MG63 (cell line): Measurements from ENCODE around the gene TTF1. TPM values are rescaled to one million over a fixed set of nuclear protein-coding genes. Genes with fewer than 3 reads are reported as not detected.
A peak's percentile ranks its signal among the peaks of the same experiment; 100 is the strongest.

Experiments used
- DNase-seq: peaks from one replicate; pipeline ENCODE4 v3.0.0-alpha.2; 2020
- H3K27me3 ChIP-seq: fragments of 250-450 bp; sonication (Bioruptor Pico); 2 replicates; pipeline ENCODE4 v1.5.1; 2020; ENCODE audit warnings: mild to moderate bottlenecking, moderate library complexity
- H3K36me3 ChIP-seq: fragments of 250-450 bp; sonication (Bioruptor Pico); 2 replicates; pipeline ENCODE4 v1.5.1; 2020; ENCODE audit warnings: mild to moderate bottlenecking, moderate library complexity
- H3K4me3 ChIP-seq: fragments of 250-450 bp; sonication (Bioruptor Pico); 2 replicates; pipeline ENCODE4 v1.5.1; 2020; ENCODE audit warnings: mild to moderate bottlenecking, moderate library complexity
- H3K9me3 ChIP-seq: fragments of 250-450 bp; sonication (Bioruptor Pico); 2 replicates; pipeline ENCODE4 v1.5.1; 2020; ENCODE audit warnings: mild to moderate bottlenecking, moderate library complexity
- total RNA-seq: library from RNA; depleted of rRNA; stranded (reverse); fragments of >200 nt; shearing (Covaris generic); gene quantifications from 2 replicates; pipeline ENCODE4 v1.2.3, GENCODE V29; 2014; ENCODE audit warnings: low replicate concordance

Gene TTF1
- total RNA-seq, 1 experiment from 2014 or later, result 7.6 TPM

GRCh38 chr9:132423503-132423902 lies 16.9 kb upstream of the TTF1 start:
- no peak for DNase-seq
- H3K4me3 ChIP-seq, result no peak overlapping the region
- H3K9me3 ChIP-seq, result no peaks in the 10 kb centered on the region
- no peaks in the 10 kb centered on the region for H3K36me3 ChIP-seq
- peaks cover 19% of the 10 kb centered on the region for H3K27me3 ChIP-seq

- Histone ChIP-seq H3K27me3 (peaks cover 27% of the 10 kb centered on the region), H3K4me3 (no peak overlapping the region), H3K9me3 (no peaks in the 10 kb centered on the region), H3K36me3 (no peaks in the 10 kb centered on the region)
- no peak for DNase-seq
These were observed 15.9 kb upstream of the TTF1 start for GRCh38 chr9:132422574-132422973.

GRCh38 chr9:132418726-132419363 lies 12.2 kb upstream of the TTF1 start:
- peaks cover 55% of the 10 kb centered on the region for H3K27me3 ChIP-seq
- no peaks in the 10 kb centered on the region for H3K9me3 ChIP-seq

GRCh38 chr9:132415181-132415580 lies 8.5 kb upstream of the TTF1 start:
- Histone ChIP-seq H3K27me3 (peaks cover 84% of the 10 kb centered on the region), H3K4me3 (no peak overlapping the region), H3K9me3 (no peaks in the 10 kb centered on the region), H3K36me3 (no peaks in the 10 kb centered on the region)
- DNase-seq, result no peak

More at GRCh38 chr9:132418726-132419363, 12.2 kb upstream of the TTF1 start:
- no peak overlapping the region for H3K4me3 ChIP-seq
- no peaks in the 10 kb centered on the region for H3K36me3 ChIP-seq
- DNase-seq, result no peak

- Histone ChIP-seq H3K9me3 (no peaks in the 10 kb centered on the region), H3K4me3 (no peak overlapping the region), H3K27me3 (peaks cover 86% of the 10 kb centered on the region), H3K36me3 (no peaks in the 10 kb centered on the region)
- no peak for DNase-seq
These were observed 8.1 kb upstream of the TTF1 start for GRCh38 chr9:132414731-132415130.

GRCh38 chr9:132413926-132414325 lies 7.3 kb upstream of the TTF1 start:
- H3K27me3 ChIP-seq, result peaks cover 83% of the 10 kb centered on the region
- no peak for DNase-seq
- no peaks in the 10 kb centered on the region for H3K9me3 ChIP-seq
- no peaks in the 10 kb centered on the region for H3K36me3 ChIP-seq
- no peak overlapping the region for H3K4me3 ChIP-seq

- Histone ChIP-seq H3K27me3 (peaks cover 65% of the 10 kb centered on the region), H3K36me3 (no peaks in the 10 kb centered on the region), H3K4me3 (no peak overlapping the region), H3K9me3 (no peaks in the 10 kb centered on the region)
- peak; percentile 24 for DNase-seq
These were observed 5.4 kb upstream of the TTF1 start for GRCh38 chr9:132412089-132412488.

GRCh38 chr9:132411091-132411508 lies 4.5 kb upstream of the TTF1 start:
- peak; percentile 27 for DNase-seq
- Histone ChIP-seq H3K27me3 (peaks cover 58% of the 10 kb centered on the region), H3K9me3 (no peaks in the 10 kb centered on the region), H3K4me3 (no peak overlapping the region), H3K36me3 (no peaks in the 10 kb centered on the region)

- Histone ChIP-seq H3K36me3 (no peaks in the 10 kb centered on the region), H3K4me3 (no peak overlapping the region), H3K27me3 (peaks cover 54% of the 10 kb centered on the region), H3K9me3 (no peaks in the 10 kb centered on the region)
- DNase-seq, result no peak
These were observed 4.0 kb upstream of the TTF1 start for GRCh38 chr9:132410642-132411041.

- Histone ChIP-seq H3K36me3 (no peaks in the 10 kb centered on the region), H3K27me3 (peaks cover 47% of the 10 kb centered on the region), H3K9me3 (no peaks in the 10 kb centered on the region), H3K4me3 (peak within 1 kb of the TSS; percentile 29)
- peak; percentile 46 for DNase-seq
These were observed 3.3 kb upstream of the TTF1 start, which contains the start of gene CFAP77 for GRCh38 chr9:132409828-132410528. TSS of gene CFAP77 (plus strand) at chr9:132410211. CDS start at chr9:132410272, 61 bp downstream.

- DNase-seq, result no peak
- Histone ChIP-seq H3K9me3 (no peaks in the 10 kb centered on the region), H3K27me3 (peaks cover 33% of the 10 kb centered on the region), H3K4me3 (no peak overlapping the region), H3K36me3 (peaks cover 5% of the 10 kb centered on the region; the same call in 1 of the 2 replicates)
These were observed 1.9 kb upstream of the TTF1 start for GRCh38 chr9:132408521-132408920.

GRCh38 chr9:132407196-132407595 lies 556 bp upstream of the TTF1 start:
- no peak for DNase-seq
- Histone ChIP-seq H3K9me3 (no peaks in the 10 kb centered on the region), H3K4me3 (peak overlapping the region; percentile 73), H3K36me3 (peaks cover 8% of the 10 kb centered on the region), H3K27me3 (peaks cover 22% of the 10 kb centered on the region)

- Histone ChIP-seq H3K36me3 (peaks cover 27% of the 10 kb centered on the region), H3K4me3 (no peak overlapping the region), H3K27me3 (peaks cover 2% of the 10 kb centered on the region; the same call in 1 of the 2 replicates), H3K9me3 (no peaks in the 10 kb centered on the region)
- DNase-seq, result no peak
These were observed 2.3 kb downstream of the TTF1 start for GRCh38 chr9:132404228-132404881.

- no peaks in the 10 kb centered on the region for H3K9me3 ChIP-seq
- no peak overlapping the region for H3K4me3 ChIP-seq
- no peak for DNase-seq
- no peaks in the 10 kb centered on the region for H3K27me3 ChIP-seq
- H3K36me3 ChIP-seq, result peaks cover 42% of the 10 kb centered on the region
These were observed 4.8 kb downstream of the TTF1 start for GRCh38 chr9:132401824-132402223.

GRCh38 chr9:132395560-132395959 lies 11.1 kb downstream of the TTF1 start:
- DNase-seq, result no peak
- Histone ChIP-seq H3K36me3 (peaks cover 54% of the 10 kb centered on the region), H3K27me3 (no peaks in the 10 kb centered on the region), H3K9me3 (no peaks in the 10 kb centered on the region), H3K4me3 (no peak overlapping the region)

GRCh38 chr9:132391449-132391848 lies 15.2 kb downstream of the TTF1 start:
- H3K4me3 ChIP-seq, result no peak overlapping the region
- H3K27me3 ChIP-seq, result no peaks in the 10 kb centered on the region
- no peak for DNase-seq
- H3K36me3 ChIP-seq, result peaks cover 58% of the 10 kb centered on the region
- H3K9me3 ChIP-seq, result no peaks in the 10 kb centered on the region

- Histone ChIP-seq H3K4me3 (no peak overlapping the region), H3K36me3 (peaks cover 59% of the 10 kb centered on the region)
- DNase-seq, result no peak
These were observed 15.7 kb downstream of the TTF1 start for GRCh38 chr9:132390966-132391365.

More at GRCh38 chr9:132390966-132391365, 15.7 kb downstream of the TTF1 start:
- Histone ChIP-seq H3K9me3 (no peaks in the 10 kb centered on the region), H3K27me3 (no peaks in the 10 kb centered on the region)
